Smooth muscle cell (in vitro differentiated cells): Measurements from ENCODE around the gene GNMT. TPM values are rescaled to one million over a fixed set of nuclear protein-coding genes. Genes with fewer than 3 reads are reported as not detected.

Source experiments
- polyA plus RNA-seq: library from polyadenylated mRNA; unstranded; fragments of >200 nt; fragmentation: Nextera tagmentation; extraction: Ambion mirVana; gene quantifications from 2 replicates; pipeline ENCODE4 v1.2.1, GENCODE V29; 2016
- total RNA-seq: library from RNA; depleted of rRNA; stranded (reverse); fragments of >200 nt; gene quantifications from 2 replicates; pipeline ENCODE4 v1.2.3, GENCODE V29; 2014

The GNMT gene
- total and polyA plus RNA-seq, 2 experiments from 2014 or later = not detected

Other genes starting within 250 kb of the GNMT start
- gene PRPH2, start 238.2 kb upstream of the GNMT start, total RNA-seq = not detected in 2 replicates
- 0.07 TPM in 1 of 2 replicates, not detected in the other for gene PRPH2, start 238.2 kb upstream of the GNMT start, polyA plus RNA-seq
- gene TBCC, start 214.7 kb upstream of the GNMT start, total RNA-seq = 30.1 and 31.5 TPM in 2 replicates
- gene TBCC, start 214.7 kb upstream of the GNMT start, polyA plus RNA-seq = 31.8 and 41.5 TPM in 2 replicates
- gene BICRAL, start 178.7 kb upstream of the GNMT start, total RNA-seq = 7.2 and 7.9 TPM in 2 replicates
- 1.4 and 2.7 TPM in 2 replicates for gene BICRAL, start 178.7 kb upstream of the GNMT start, polyA plus RNA-seq
- 64.0 and 75.4 TPM in 2 replicates for gene RPL7L1, start 81.1 kb upstream of the GNMT start, total RNA-seq
- gene RPL7L1, start 81.1 kb upstream of the GNMT start, polyA plus RNA-seq = 51.7 and 57.6 TPM in 2 replicates
- gene PTCRA, start 44.7 kb upstream of the GNMT start, total RNA-seq = not detected in 2 replicates
- gene PTCRA, start 44.7 kb upstream of the GNMT start, polyA plus RNA-seq = not detected in 2 replicates
- gene CNPY3, start 31.3 kb upstream of the GNMT start, total RNA-seq = 16.3 and 20.5 TPM in 2 replicates
- 42.6 and 51.4 TPM in 2 replicates for gene CNPY3, start 31.3 kb upstream of the GNMT start, polyA plus RNA-seq
- gene PEX6, start 18.4 kb downstream of the GNMT start, total RNA-seq = 9.7 and 11.3 TPM in 2 replicates
- gene PEX6, start 18.4 kb downstream of the GNMT start, polyA plus RNA-seq = 23.4 and 24.6 TPM in 2 replicates
- gene PPP2R5D, start 23.8 kb downstream of the GNMT start, total RNA-seq = 33.4 and 51.3 TPM in 2 replicates
- gene PPP2R5D, start 23.8 kb downstream of the GNMT start, polyA plus RNA-seq = 44.1 and 46.4 TPM in 2 replicates
- gene MEA1, start 53.2 kb downstream of the GNMT start, total RNA-seq = 71.3 and 86.7 TPM in 2 replicates
- 154 and 161 TPM in 2 replicates for gene MEA1, start 53.2 kb downstream of the GNMT start, polyA plus RNA-seq
- gene KLHDC3, start 53.5 kb downstream of the GNMT start, total RNA-seq = 51.5 and 61.8 TPM in 2 replicates
- 102 and 113 TPM in 2 replicates for gene KLHDC3, start 53.5 kb downstream of the GNMT start, polyA plus RNA-seq
- gene RRP36, start 60.9 kb downstream of the GNMT start, total RNA-seq = 56.4 and 64.8 TPM in 2 replicates
- 71.9 and 72.7 TPM in 2 replicates for gene RRP36, start 60.9 kb downstream of the GNMT start, polyA plus RNA-seq
- gene CUL7, start 93.1 kb downstream of the GNMT start, total RNA-seq = 36.9 and 51.4 TPM in 2 replicates
- 48.7 and 49.6 TPM in 2 replicates for gene CUL7, start 93.1 kb downstream of the GNMT start, polyA plus RNA-seq
- gene MRPL2, start 98.7 kb downstream of the GNMT start, total RNA-seq = 16.4 and 24.0 TPM in 2 replicates
- gene MRPL2, start 98.7 kb downstream of the GNMT start, polyA plus RNA-seq = 112 and 125 TPM in 2 replicates
- gene KLC4, start 98.9 kb downstream of the GNMT start, total RNA-seq = 13.2 and 20.0 TPM in 2 replicates
- 25.3 and 25.7 TPM in 2 replicates for gene KLC4, start 98.9 kb downstream of the GNMT start, polyA plus RNA-seq
- gene PTK7, start 115.6 kb downstream of the GNMT start, total RNA-seq = 376 and 417 TPM in 2 replicates
- gene PTK7, start 115.6 kb downstream of the GNMT start, polyA plus RNA-seq = 596 and 598 TPM in 2 replicates
- gene SRF, start 210.5 kb downstream of the GNMT start, total RNA-seq = 20.6 and 22.9 TPM in 2 replicates
- gene SRF, start 210.5 kb downstream of the GNMT start, polyA plus RNA-seq = 6.8 and 9.3 TPM in 2 replicates
- 18.8 and 22.3 TPM in 2 replicates for gene CUL9, start 221.4 kb downstream of the GNMT start, total RNA-seq
- gene CUL9, start 221.4 kb downstream of the GNMT start, polyA plus RNA-seq = 13.9 and 37.1 TPM in 2 replicates